Neural cell (in vitro differentiated cells): ENCODE results near the gene CDC42EP2. TPM values are rescaled to one million over a fixed set of nuclear protein-coding genes. Genes with fewer than 3 reads are reported as not detected.

Experiments
- H2AFZ ChIP-seq: fragments of 200-600, 300-800 bp; sonication (generic), shearing (Covaris generic); 2 replicates; pipeline ENCODE4 v1.6.0; 2014; ENCODE audit warnings: low read depth, mild to moderate bottlenecking, antibody characterized with exemption, low read length, moderate library complexity
- H3F3A ChIP-seq: fragments of 200-600 bp; shearing (Covaris generic); 2 replicates; pipeline ENCODE4 v1.6.1; 2016; ENCODE audit warnings: mild to moderate bottlenecking, moderate library complexity, mixed read lengths, antibody characterized with exemption, low read length; ENCODE audit not compliant: insufficient read depth, poor library complexity, severe bottlenecking
- H3K27ac ChIP-seq: fragments of 200-600, 300-800 bp; sonication (generic), shearing (Covaris generic); 2 replicates; pipeline ENCODE4 v1.5.1; 2014; ENCODE audit warnings: mild to moderate bottlenecking, low read length, moderate library complexity
- H3K27me3 ChIP-seq: fragments of 300-800, 200-600 bp; sonication (generic), shearing (Covaris generic); 2 replicates; pipeline ENCODE4 v1.6.0; 2014; ENCODE audit warnings: mild to moderate bottlenecking, low read depth, low read length, moderate library complexity; ENCODE audit not compliant: insufficient read depth
- H3K36me3 ChIP-seq: fragments of 300-800, 200-600 bp; sonication (generic), shearing (Covaris generic); 2 replicates; pipeline ENCODE4 v1.5.1; 2014; ENCODE audit warnings: mild to moderate bottlenecking, antibody characterized with exemption, low read length, moderate library complexity; ENCODE audit not compliant: insufficient read depth
- H3K4me2 ChIP-seq: fragments of 300-800, 200-600 bp; sonication (generic), shearing (Covaris generic); 2 replicates; pipeline ENCODE4 v1.6.0; 2014; ENCODE audit warnings: mild to moderate bottlenecking, low read length
- H3K4me3 ChIP-seq: fragments of 300-800, 200-600 bp; sonication (generic), shearing (Covaris generic); 2 replicates; pipeline ENCODE4 v1.5.1; 2014; ENCODE audit warnings: mild to moderate bottlenecking, low read length, moderate library complexity
- H3K79me2 ChIP-seq: fragments of 200-600 bp; shearing (Covaris generic); replicated peaks from 2 replicates; pipeline ENCODE4 v1.6.0; 2014; ENCODE audit warnings: mild to moderate bottlenecking, low read length, moderate library complexity; ENCODE audit not compliant: insufficient read depth
- H3K9ac ChIP-seq: fragments of 300-800, 200-600 bp; sonication (generic), shearing (Covaris generic); 2 replicates; pipeline ENCODE4 v1.6.1; 2016; ENCODE audit warnings: mild to moderate bottlenecking, low read length, mixed read lengths
- H3K9me2 ChIP-seq: fragments of 200-600 bp; shearing (Covaris generic); 2 replicates; pipeline ENCODE4 v1.6.1; 2016; ENCODE audit warnings: mild to moderate bottlenecking, low read length, mixed read lengths; ENCODE audit not compliant: insufficient read depth
- H3K9me3 ChIP-seq: fragments of 200-600, 300-800 bp; sonication (generic), shearing (Covaris generic); 2 replicates; pipeline ENCODE4 v1.6.1; 2016; ENCODE audit warnings: mild to moderate bottlenecking, mixed run types, low read length, moderate library complexity, mixed read lengths
- H4K20me1 ChIP-seq: fragments of 200-600 bp; shearing (Covaris generic); 2 replicates; pipeline ENCODE4 v1.6.1; 2016; ENCODE audit warnings: mild to moderate bottlenecking, mixed run types; ENCODE audit not compliant: insufficient read depth
- CTCF ChIP-seq: fragments of 450-650 bp; IDR thresholded peaks from 2 replicates; pipeline ENCODE4 v1.5.1; 2014; ENCODE audit warnings: antibody characterized with exemption, mild to moderate bottlenecking, moderate library complexity; ENCODE audit not compliant: poor library complexity, severe bottlenecking
- EP300 ChIP-seq: fragments of 450-650 bp; conservative IDR thresholded peaks from 2 replicates; pipeline ENCODE4 v1.6.1; 2014; ENCODE audit warnings: antibody characterized with exemption, mild to moderate bottlenecking, moderate library complexity; ENCODE audit not compliant: poor library complexity, severe bottlenecking
- EZH2 ChIP-seq: fragments of 200-600, 300-800 bp; shearing (Covaris generic), sonication (generic); IDR thresholded peaks from 2 replicates; pipeline ENCODE4 v1.6.1; 2014; ENCODE audit warnings: antibody characterized with exemption, low read length, borderline replicate concordance, mild to moderate bottlenecking; ENCODE audit not compliant: insufficient read depth, poor library complexity, severe bottlenecking
- MXI1 ChIP-seq: fragments of 450-650 bp; conservative IDR thresholded peaks from 2 replicates; pipeline ENCODE4 v1.6.1; 2014; ENCODE audit warnings: antibody characterized with exemption, mild to moderate bottlenecking; ENCODE audit not compliant: poor library complexity, severe bottlenecking
- POLR2AphosphoS5 ChIP-seq: IDR thresholded peaks from 2 replicates; pipeline ENCODE4 v1.6.1; 2012
- RAD21 ChIP-seq: fragments of 450-650 bp; conservative IDR thresholded peaks from 2 replicates; pipeline ENCODE4 v1.6.1; 2014; ENCODE audit warnings: antibody characterized with exemption, mild to moderate bottlenecking, moderate library complexity
- REST ChIP-seq: IDR thresholded peaks from 2 replicates; pipeline ENCODE4 v1.6.1; 2012; ENCODE audit warnings: borderline replicate concordance
- SMC3 ChIP-seq: fragments of 450-650 bp; conservative IDR thresholded peaks from 2 replicates; pipeline ENCODE4 v1.6.1; 2014; ENCODE audit warnings: antibody characterized with exemption, mild to moderate bottlenecking, moderate library complexity; ENCODE audit not compliant: poor library complexity
- TAF1 ChIP-seq: IDR thresholded peaks from 2 replicates; pipeline ENCODE4 v1.6.1; 2012; ENCODE audit warnings: low read depth
- polyA plus RNA-seq: library from polyadenylated mRNA; depleted of rRNA; stranded (reverse); fragments of >200 nt; gene quantifications from 2 replicates; pipeline ENCODE4 v1.2.3, GENCODE V29; 2014

Gene CDC42EP2
- polyA plus RNA-seq, 1 donor from 2014 or later = 1.3 TPM

GRCh38 chr11:65353376-65353775, 38.7 kb downstream of the CDC42EP2 start:
- Histone ChIP-seq H3K79me2 (peaks cover 34% of the 10 kb centered on the region), H3K27me3 (no peaks in the 10 kb centered on the region), H3K4me2 (no peak overlapping the region), H3K9me3 (no peaks in the 10 kb centered on the region), H2AFZ (no peak overlapping the region), H3K36me3 (peaks cover 6% of the 10 kb centered on the region), H3F3A (peaks cover 6% of the 10 kb centered on the region), H4K20me1 (no peaks in the 10 kb centered on the region), H3K9ac (peak overlapping the region; percentile 76), H3K27ac (peak overlapping the region; percentile 78), H3K4me3 (peak overlapping the region; percentile 84), H3K9me2 (no peaks in the 10 kb centered on the region)
- no peak for TF ChIP-seq EZH2
- no peak for TF ChIP-seq POLR2AphosphoS5
- TF ChIP-seq TAF1 = no peak
- TF ChIP-seq SMC3 = no peak
- TF ChIP-seq RAD21 = no peak

- H3K27me3 ChIP-seq = no peaks in the 10 kb centered on the region
- peak overlapping the region; percentile 76 for H3K9ac ChIP-seq
- no peaks in the 10 kb centered on the region for H3K9me3 ChIP-seq
- no peaks in the 10 kb centered on the region for H4K20me1 ChIP-seq
- H3K4me2 ChIP-seq = peak overlapping the region; percentile 70
- peaks cover 34% of the 10 kb centered on the region for H3K79me2 ChIP-seq
- no peaks in the 10 kb centered on the region for H3K9me2 ChIP-seq
- H2AFZ ChIP-seq = peak overlapping the region; percentile 27
- H3F3A ChIP-seq = peaks cover 6% of the 10 kb centered on the region
- H3K27ac ChIP-seq = peak overlapping the region; percentile 78
- TF ChIP-seq SMC3 = no peak
- peaks cover 6% of the 10 kb centered on the region for H3K36me3 ChIP-seq
- H3K4me3 ChIP-seq = peak overlapping the region; percentile 84
These were observed 39.2 kb downstream of the CDC42EP2 start for GRCh38 chr11:65353900-65354264.

GRCh38 chr11:65354265-65355012, 39.8 kb downstream of the CDC42EP2 start, which contains the start of gene TIGD3:
Gene TIGD3 (plus strand): TSS chr11:65354751. CDS start chr11:65355809, 1,058 bp downstream.
- Histone ChIP-seq H3K79me2 (peaks cover 34% of the 10 kb centered on the region), H3K4me2 (peak within 1 kb of the TSS; percentile 77), H3K27me3 (no peaks in the 10 kb centered on the region), H4K20me1 (no peaks in the 10 kb centered on the region), H3F3A (peaks cover 6% of the 10 kb centered on the region), H3K4me3 (peak within 1 kb of the TSS; percentile 84), H3K27ac (peak within 1 kb of the TSS; percentile 78), H3K9me2 (no peaks in the 10 kb centered on the region), H3K9me3 (no peaks in the 10 kb centered on the region), H2AFZ (peak within 1 kb of the TSS; percentile 42), H3K36me3 (peaks cover 6% of the 10 kb centered on the region), H3K9ac (peak within 1 kb of the TSS; percentile 97)
- peak; percentile 32 for TF ChIP-seq CTCF
- TF ChIP-seq EP300 = peak; percentile 31
- peak; percentile 95 for TF ChIP-seq POLR2AphosphoS5
- peak; percentile 67 for TF ChIP-seq REST
- no peak for TF ChIP-seq SMC3
- TF ChIP-seq MXI1 = peak; percentile 47
- TF ChIP-seq TAF1 = peak; percentile 47
- peak; percentile 17 for TF ChIP-seq RAD21
- no peak for TF ChIP-seq EZH2
